GM12875 (cell line): Measurements from ENCODE around the gene PIK3CB.

Experiments used
- H3K4me3 ChIP-seq: one replicate; pipeline ENCODE4 v1.5.1; 2011; ENCODE audit warnings: low read depth, low read length, control low read depth
- CTCF ChIP-seq: IDR thresholded peaks from 2 replicates; pipeline ENCODE4 v1.5.1; 2011; ENCODE audit warnings: low read depth, mild to moderate bottlenecking, control low read depth, inconsistent platforms, low read length, moderate library complexity, borderline replicate concordance; ENCODE audit not compliant: insufficient read depth

The PIK3CB gene

GRCh38 chr3:138653567-138653966 is 181.2 kb downstream of the PIK3CB start:
- TF ChIP-seq CTCF: no peak
- H3K4me3 ChIP-seq: no peak overlapping the region

- no peak for TF ChIP-seq CTCF
- no peak overlapping the region for H3K4me3 ChIP-seq
Measured at GRCh38 chr3:138649134-138649533, 185.6 kb downstream of the PIK3CB start.

GRCh38 chr3:138646513-138646912 is 188.2 kb downstream of the PIK3CB start:
- no peak for TF ChIP-seq CTCF
- no peak overlapping the region for H3K4me3 ChIP-seq

GRCh38 chr3:138646008-138646407 is 188.7 kb downstream of the PIK3CB start:
- H3K4me3 ChIP-seq: no peak overlapping the region
- TF ChIP-seq CTCF: no peak

- no peak overlapping the region for H3K4me3 ChIP-seq
- TF ChIP-seq CTCF: no peak
Measured at GRCh38 chr3:138642927-138643253, 191.8 kb downstream of the PIK3CB start.

- no peak overlapping the region for H3K4me3 ChIP-seq
- no peak for TF ChIP-seq CTCF
Measured at GRCh38 chr3:138642226-138642926, 192.4 kb downstream of the PIK3CB start.

GRCh38 chr3:138640537-138640936 is 194.2 kb downstream of the PIK3CB start:
- H3K4me3 ChIP-seq: no peak overlapping the region
- no peak for TF ChIP-seq CTCF
